ENCODE results near the gene ARFGEF3. TPM values are rescaled to one million over a fixed set of nuclear protein-coding genes. Genes with fewer than 3 reads are reported as not detected.
"Not testable (repeated sequence)": the region's sequence is repeated elsewhere in the genome, so short reads cannot be mapped to it uniquely, and the experiment has no call there.

Gene ARFGEF3
- polyA plus RNA-seq, 4 donors, result 4.8 to 6.9 (median 6.3) TPM

GRCh38 chr6:138205437-138206094 lies 43.8 kb downstream of the ARFGEF3 start:
- no peak for DNase-seq (ENCODE audit: low read depth in 4 of 4, low spot score in 2 of 4)

DNA sequence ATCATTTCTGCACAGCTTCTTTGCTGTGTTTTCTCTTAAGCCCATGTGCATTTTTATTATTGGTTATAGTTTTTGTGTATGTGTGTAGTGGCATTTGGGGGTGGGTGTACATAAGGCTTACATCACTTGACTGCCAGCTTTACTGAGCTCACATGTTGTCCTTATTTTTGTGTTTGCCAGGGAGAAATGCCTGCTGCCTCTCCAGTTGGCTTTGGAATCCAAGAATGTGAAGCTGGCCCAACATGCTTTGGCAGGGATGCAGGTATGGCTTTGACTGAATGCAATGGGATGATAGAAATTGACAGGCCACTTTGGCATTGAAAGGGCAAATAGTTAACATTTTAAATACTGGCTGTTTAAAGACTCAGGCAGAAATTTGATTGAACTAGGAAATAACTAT lies 45.1 kb downstream of the ARFGEF3 start:
- no peak for DNase-seq (ENCODE audit: low read depth in 4 of 4, low spot score in 2 of 4)

DNA sequence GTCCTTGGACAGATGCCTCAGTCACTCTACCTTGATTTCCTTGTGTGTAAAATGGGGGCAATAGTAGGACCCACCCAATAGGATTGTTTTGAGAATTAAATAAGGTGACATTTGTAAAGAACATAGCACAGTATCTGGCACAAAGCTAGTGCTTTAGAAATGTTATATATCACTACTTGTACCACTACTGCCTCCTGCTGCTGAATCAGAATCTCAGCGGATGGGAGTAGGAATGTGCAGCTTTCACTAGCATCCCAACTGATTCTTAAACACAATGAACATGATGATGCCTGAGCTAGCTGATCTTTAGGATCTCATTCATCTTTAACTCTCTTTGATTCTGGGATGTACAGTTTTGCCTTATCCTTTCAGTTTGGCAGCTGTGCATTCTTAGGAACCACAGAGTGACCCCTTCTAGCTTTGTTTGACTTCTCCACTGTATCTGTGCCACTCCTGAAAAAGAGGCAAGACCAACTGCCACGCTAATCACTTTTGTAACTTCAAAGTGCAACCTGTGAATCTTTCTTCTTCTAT lies 49.4 kb downstream of the ARFGEF3 start:
- no peak for DNase-seq (ENCODE audit: low read depth in 4 of 4, low spot score in 2 of 4)

GRCh38 chr6:138211601-138212000 lies 49.9 kb downstream of the ARFGEF3 start:
- DNase-seq (ENCODE audit: low read depth in 4 of 4, low spot score in 2 of 4), result no peak

DNA sequence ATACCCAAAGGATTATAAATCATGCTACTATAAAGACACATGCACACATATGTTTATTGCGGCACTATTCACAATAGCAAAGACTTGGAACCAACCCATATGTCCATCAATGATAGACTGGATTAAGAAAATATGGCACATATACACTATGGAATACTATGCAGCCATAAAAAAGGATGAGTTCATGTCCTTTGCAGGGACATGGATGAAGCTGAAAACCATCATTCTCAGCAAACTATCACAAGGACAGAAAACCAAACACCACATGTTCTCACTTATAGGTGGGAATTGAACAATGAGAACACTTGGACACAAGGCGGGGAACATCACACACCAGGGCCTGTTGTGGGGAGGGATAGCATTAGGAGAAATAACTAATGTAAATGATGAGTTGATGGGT lies 50.8 kb downstream of the ARFGEF3 start:
- not testable (repeated sequence) for DNase-seq (ENCODE audit: low read depth in 4 of 4, low spot score in 2 of 4)

- DNase-seq (ENCODE audit: low read depth in 4 of 4, low spot score in 2 of 4), result no peak
Observed at GRCh38 chr6:138215093-138215782, 53.5 kb downstream of the ARFGEF3 start.

- DNase-seq (ENCODE audit: low read depth in 4 of 4, low spot score in 2 of 4), result no peak
Observed at GRCh38 chr6:138218449-138218848, 56.7 kb downstream of the ARFGEF3 start, which contains the start of gene PBOV1. PBOV1 (minus strand) TSS chr6:138218491; CDS start chr6:138218395, 96 bp downstream.

GRCh38 chr6:138219398-138219797 lies 57.7 kb downstream of the ARFGEF3 start:
- DNase-seq (ENCODE audit: low read depth in 4 of 4, low spot score in 2 of 4), result no peak

DNA sequence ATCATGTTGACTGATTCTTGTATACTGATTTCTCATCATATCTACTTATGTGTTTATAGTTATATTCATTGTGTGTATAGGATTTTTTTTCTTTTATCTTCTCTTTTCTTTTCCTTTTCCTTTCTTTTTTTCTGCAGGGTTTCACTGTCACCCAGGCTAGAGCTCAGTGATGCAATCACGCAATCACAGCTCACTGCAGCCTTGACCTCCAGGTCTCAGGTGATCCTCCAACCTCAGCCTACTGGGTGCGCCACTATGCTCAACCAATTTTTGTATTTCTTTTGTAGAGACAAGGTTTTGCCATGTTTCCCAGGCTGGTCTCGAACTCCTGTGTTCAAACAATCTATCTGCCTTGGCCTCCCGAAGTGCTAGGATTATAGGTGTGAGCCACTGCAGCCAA lies 58.2 kb downstream of the ARFGEF3 start:
- no peak for DNase-seq (ENCODE audit: low read depth in 4 of 4, low spot score in 2 of 4)

GRCh38 chr6:138222901-138223546 lies 61.3 kb downstream of the ARFGEF3 start:
- no peak for DNase-seq (ENCODE audit: low read depth in 4 of 4, low spot score in 2 of 4)

- no peak for DNase-seq (ENCODE audit: low read depth in 4 of 4, low spot score in 2 of 4)
Observed at GRCh38 chr6:138225953-138226352, 64.2 kb downstream of the ARFGEF3 start.

DNA sequence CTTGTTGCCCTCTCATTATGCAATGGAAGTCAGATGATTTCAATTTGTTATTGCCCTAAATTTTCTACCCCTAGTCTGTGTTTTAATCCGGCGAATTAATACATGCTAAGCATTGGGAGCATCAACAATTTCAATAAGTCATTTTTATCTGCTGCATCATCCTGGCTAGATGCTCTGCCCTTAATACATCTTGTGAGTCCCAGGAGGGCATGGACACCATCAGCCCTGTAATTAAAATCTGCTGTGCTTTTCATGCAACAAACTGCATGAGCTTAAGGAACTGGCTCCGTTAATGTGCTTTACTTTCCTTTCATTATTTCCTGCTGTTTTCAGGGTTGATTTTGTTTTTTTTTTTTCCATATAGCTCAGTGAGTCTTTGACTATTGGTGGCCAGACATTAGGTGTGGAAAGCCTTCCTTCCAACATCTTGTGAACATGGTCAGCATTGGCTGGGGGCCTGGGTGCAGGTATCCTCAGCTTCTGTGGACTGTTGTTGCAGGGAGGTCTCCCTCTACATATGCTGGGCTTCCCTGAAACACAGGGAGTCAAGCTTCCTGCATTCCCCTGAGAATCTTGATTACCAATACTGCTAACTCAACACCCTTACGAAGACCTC lies 65.1 kb downstream of the ARFGEF3 start:
- DNase-seq (ENCODE audit: low read depth in 4 of 4, low spot score in 2 of 4), result no peak

GRCh38 chr6:138227316-138227781 lies 65.6 kb downstream of the ARFGEF3 start:
- no peak for DNase-seq (ENCODE audit: low read depth in 4 of 4, low spot score in 2 of 4)

DNA sequence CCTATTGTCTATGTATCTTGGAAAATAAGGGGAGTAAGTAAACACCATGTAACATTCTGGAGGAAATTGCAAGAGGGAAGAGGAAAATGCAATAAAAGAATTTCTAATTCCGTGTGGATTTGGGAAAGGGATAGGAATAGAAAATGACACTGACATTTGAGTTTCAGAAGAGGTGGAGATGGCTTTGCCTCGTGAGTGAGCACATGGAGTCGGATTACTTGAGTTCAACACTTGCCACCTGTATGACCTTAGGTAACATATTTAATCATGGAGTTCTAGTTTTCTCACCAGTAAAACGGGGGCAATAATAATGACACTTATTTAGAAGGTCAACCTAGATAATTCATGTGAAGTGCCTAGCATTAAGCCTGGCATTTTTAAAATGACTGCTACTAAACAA lies 67.3 kb downstream of the ARFGEF3 start:
- DNase-seq (ENCODE audit: low read depth in 4 of 4, low spot score in 2 of 4), result no peak

DNA sequence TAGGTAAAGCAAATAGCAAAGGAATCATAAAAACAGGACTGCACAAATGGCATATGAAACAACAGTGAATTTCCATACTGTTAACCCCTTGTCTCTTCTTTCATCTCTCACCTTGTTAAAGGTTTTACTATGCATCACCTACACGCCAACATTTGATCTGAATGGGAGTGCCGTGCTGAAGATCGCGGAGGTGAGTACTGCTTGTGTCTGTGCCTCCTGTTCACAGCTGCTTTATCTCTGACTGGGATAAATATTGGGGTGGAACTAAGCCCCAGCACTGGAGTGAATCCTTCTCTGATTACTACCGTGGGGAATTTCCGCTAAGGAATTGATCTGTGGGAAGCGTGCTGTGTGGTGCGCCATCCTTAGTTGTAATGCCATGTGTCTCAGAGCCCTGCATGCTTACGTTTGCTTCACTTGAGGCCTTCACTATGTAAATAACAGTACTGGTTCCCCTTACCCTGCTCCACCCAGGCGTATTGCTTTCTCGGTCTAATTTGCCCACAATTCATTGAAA lies 68.0 kb downstream of the ARFGEF3 start:
- DNase-seq (ENCODE audit: low read depth in 4 of 4, low spot score in 2 of 4), result no peak

- no peak for DNase-seq (ENCODE audit: low read depth in 4 of 4, low spot score in 2 of 4)
Observed at GRCh38 chr6:138230221-138230620, 68.5 kb downstream of the ARFGEF3 start.

GRCh38 chr6:138230759-138231380 lies 69.1 kb downstream of the ARFGEF3 start:
- DNase-seq (ENCODE audit: low read depth in 4 of 4, low spot score in 2 of 4), result no peak

DNA sequence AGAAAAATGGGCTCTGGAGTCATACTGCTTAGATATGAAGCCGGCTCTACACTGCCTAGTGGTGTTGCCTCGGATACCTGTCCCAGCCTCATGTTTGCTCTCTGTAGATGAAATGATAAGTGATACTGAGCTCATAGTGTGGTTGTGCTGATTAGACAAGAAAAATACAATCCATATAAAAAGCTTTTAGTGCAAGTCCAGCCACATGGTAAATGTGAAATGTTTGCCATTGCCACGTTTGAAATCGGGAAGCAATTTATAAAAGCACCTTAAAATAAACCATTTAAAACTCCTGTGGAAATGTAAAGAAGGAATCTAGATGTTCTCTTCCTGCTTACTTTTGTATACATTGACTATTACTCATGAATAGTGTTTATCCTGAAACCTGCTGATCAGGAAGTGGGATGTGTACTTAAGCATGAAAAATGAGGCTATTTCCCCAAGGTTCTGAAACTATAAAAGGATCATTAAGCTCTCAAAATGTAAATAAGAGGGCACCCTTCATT lies 69.7 kb downstream of the ARFGEF3 start:
- no peak for DNase-seq (ENCODE audit: low read depth in 4 of 4, low spot score in 2 of 4)

GRCh38 chr6:138234363-138234762 lies 72.6 kb downstream of the ARFGEF3 start:
- DNase-seq (ENCODE audit: low read depth in 4 of 4, low spot score in 2 of 4), result no peak

DNA sequence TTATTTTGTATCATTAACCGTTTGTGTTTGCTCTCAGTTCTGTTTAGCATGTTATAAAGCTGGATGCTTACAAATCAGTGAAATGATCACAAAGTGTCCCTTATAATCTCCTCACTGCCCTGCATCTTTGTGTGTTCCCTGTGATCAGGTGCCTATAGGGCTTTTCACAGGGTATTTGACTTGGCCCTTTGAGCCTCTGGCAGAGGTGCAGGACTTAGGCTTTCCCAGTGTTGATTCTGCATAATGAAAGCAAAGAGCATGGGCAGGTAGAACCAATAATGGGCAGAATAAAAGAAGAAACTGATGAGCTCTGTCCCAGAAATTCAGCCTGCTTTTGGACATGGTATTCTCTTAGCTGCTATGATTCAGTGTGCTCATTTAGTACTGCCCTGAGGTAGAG lies 73.5 kb downstream of the ARFGEF3 start:
- DNase-seq (ENCODE audit: low read depth in 4 of 4, low spot score in 2 of 4), result no peak
